Measurements from ENCODE around the gene WDR77. TPM values are rescaled to one million over a fixed set of nuclear protein-coding genes. Genes with fewer than 3 reads are reported as not detected.

Gene WDR77
- total RNA-seq, result 29.6 TPM
- long read RNA-seq, transcript WDR77-201 (10 exons, 2,576 nt), result major isoform, 88 of 103 reads
- long read RNA-seq, partial matches to known transcripts, result 8 of 103 reads
- long read RNA-seq, other reads (novel, unspliced or antisense), result 7 of 103 reads

DNA sequence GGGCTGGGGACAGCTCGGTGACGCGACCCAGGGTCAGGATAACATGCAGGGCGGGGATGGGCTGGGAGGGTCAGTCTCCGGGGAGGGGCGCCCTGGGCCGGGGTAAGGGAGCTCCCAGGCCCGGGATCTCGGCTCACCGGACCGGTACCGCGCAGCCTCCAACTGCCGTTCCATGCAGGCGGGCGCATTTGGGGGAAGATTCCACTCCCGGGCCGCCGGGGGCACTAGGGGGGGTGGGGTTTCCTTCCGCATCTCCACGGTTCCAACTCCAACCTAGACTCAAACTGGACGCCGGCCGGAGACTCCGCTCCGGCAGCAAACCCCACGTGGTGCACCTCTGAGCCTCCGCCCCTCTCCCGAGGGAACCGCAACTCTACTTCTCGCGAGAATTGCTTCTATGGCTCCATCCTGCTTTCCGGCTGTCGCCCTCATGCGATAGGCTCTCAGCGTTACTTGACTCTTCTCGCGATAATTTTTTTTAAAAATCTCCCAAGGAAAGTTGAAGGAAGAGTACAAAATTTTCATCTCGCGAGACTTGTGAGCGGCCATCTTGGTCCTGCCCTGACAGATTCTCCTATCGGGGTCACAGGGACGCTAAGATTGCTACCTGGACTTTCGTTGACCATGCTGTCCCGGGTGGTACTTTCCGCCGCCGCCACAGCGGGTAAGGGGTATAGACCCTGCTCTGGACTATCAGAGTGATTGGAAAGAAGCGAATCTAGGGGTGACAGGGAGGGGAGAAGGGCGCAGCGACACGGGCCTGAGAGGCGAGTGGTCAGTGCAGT lies at the start of gene WDR77, which contains the start of gene ATP5PB:
WDR77 (minus strand) TSS at position 339 of the 785 bp plus-strand sequence; CDS start at position 252, 87 bp downstream.
ATP5PB (plus strand) TSS at position 547 of the 785 bp plus-strand sequence; CDS start at position 625, 78 bp downstream.
- peak; percentile 96 for DNase-seq (ENCODE audit: low spot score)
- intact Hi-C loops (cut with DNase I), result no loop called here

DNA sequence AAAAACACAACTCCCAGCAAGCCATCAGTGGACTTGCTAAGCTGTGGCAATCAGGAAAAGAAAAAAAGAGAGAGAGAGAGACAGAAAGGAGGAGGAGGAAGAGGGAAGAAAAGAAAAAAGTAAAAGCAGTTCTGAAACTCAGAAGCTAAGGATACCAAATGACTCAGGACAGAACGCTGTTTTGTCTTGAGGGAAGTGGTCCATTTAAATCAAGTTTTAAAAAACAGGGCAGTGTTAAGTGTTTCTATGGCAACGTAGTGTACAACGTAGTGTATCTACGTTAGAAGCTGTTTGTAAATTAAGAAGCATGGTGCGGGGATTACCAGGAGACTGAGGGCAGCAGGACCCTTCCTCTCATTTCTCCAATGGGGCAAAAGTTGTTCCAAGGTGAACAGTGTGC lies 48.5 kb upstream of the WDR77 start:
- intact Hi-C loops (cut with DNase I), result no loop called here
- DNase-seq (ENCODE audit: low spot score), result no peak

DNA sequence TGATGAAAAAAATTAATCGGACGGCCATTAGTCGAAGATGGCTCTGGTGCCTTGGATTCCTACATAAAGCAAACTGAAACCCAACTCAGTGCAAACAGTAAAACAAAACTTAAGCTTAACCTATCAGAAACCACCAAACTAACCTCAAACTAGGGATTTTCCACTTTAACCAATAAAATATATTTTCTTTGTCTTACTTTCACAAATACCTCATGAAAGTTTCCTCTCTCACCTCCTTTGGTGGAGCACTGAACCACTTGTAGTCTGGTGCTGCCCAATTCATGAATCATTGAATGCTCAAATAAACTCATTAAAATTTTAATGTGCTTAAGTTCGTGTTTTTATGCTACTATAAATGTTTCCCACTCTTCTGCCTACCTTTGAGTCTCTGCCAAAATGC lies 47.3 kb upstream of the WDR77 start:
- intact Hi-C loops (cut with DNase I), result no loop called here
- no peak for DNase-seq (ENCODE audit: low spot score)

DNA sequence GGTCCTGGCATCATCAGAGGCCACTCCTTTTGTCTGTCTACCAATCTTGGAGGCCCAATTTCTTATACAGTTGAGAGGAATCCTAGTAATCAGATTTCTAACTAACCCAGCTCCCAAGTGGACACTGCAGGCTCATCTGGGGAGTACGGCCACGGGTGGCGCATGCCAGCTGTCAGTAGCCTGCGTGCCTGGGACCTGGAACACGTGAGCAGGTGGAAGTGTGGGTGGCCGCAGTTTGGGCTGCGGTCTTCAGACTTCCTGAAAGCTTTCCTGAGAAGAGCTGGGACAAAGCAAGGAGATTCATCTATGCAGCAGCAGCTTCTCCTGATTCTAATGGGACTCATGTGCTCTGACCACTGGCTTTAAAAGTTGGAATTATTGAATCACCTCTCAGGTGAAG lies 42.0 kb upstream of the WDR77 start:
- intact Hi-C loops (cut with DNase I), result no loop called here
- DNase-seq (ENCODE audit: low spot score), result no peak

DNA sequence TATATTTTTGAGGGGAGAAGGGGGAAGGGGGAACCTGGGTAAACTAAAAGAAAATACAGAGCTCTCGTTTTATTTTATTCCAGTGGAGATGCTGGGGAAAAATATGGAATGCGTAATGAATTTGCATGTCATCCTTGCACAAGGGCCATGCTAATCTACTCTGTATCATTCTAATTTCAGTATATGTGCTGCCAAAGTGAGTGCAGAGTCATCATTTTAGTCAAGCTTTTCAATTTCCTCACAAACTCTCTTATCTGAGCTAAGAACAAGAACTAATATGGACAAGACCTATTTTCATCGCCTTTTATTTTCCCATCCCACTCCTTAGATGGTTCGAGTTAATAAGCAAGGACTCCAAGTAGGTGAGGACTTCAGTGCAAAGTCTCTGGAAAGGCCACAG lies 41.2 kb upstream of the WDR77 start:
- intact Hi-C loops (cut with DNase I), result no loop called here
- DNase-seq (ENCODE audit: low spot score), result no peak

DNA sequence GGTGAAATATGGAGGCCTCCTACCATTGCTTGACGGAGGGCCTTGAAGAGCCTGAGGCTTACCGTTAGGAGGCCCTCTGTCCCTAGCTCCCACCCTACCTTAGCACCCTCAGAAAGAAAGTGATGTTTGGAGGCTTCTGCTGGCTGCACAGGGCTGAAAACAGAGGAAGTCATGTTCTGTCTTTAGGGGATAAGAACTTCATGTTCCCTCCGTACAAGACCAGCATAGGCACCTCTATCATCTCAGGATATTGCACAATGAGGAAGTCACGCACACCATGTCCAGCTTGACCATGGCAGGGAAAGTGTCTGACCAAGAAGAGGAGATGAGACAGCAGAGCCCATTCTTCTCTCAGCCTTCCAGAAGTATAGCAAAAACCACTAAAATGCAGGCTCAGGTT lies 40.5 kb upstream of the WDR77 start:
- no peak for DNase-seq (ENCODE audit: low spot score)
- intact Hi-C loops (cut with DNase I), result no loop called here

DNA sequence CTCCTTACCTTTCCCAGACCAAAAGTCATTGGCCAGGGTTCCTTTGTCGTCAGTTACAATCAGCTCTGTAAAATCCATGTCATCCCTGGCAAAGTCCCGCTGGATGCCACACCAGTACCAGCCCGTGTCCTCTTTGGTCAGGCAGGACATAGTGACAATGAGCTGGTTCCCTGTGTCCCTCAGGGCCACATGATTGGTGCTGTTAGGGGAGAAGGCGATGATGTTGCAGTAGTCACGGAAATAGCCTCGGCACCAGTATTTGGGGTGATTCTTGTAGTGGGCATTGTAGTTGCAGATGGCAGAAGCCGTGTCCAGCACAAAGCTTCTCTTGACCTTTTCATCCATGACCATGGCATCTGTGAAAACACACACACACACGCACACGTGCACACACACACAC lies 39.6 kb upstream of the WDR77 start:
- no peak for DNase-seq (ENCODE audit: low spot score)
- intact Hi-C loops (cut with DNase I), result no loop called here

DNA sequence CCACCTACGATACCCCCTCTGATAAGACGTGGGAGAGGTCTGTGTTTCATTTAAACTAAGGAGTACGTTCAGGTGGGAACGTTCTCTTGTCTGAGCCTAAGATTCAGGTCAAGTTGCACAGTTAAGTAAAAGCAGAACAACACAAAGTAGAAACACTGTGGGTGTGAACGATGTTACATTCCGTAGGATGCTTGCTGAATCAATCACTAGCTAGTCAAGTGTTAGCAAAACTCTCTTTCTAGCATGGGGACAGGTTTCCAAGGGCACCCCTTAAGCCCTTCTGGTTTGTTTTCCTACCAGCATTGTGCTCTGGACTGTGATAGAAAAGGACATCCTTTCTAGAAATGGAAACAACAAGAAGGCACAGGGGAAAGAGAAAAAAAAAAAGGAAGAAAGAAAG lies 38.1 kb upstream of the WDR77 start:
- intact Hi-C loops (cut with DNase I), result no loop called here

DNA sequence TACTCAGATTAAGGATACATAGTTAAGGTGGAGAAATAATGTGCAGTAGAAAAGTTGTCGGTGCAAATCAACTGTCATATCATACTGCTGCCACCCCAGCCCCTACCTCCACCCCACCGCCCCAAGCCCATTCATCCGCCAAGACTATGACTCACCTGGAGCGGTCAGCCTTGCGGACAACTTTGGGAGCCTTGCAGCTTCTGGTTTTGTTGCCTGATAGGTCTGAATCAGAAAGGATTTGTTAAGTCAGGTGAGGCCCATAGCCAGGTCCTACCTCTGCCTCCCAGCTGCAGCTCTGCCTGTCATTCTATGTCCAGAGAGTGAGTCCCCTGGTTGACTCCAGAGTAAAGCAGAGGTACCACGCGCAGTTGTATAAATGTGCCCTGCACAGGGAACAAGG lies 37.4 kb upstream of the WDR77 start:
- intact Hi-C loops (cut with DNase I), result no loop called here
- DNase-seq (ENCODE audit: low spot score), result no peak

More for the DNA sequence above, 38.1 kb upstream of the WDR77 start:
- DNase-seq (ENCODE audit: low spot score), result no peak

DNA sequence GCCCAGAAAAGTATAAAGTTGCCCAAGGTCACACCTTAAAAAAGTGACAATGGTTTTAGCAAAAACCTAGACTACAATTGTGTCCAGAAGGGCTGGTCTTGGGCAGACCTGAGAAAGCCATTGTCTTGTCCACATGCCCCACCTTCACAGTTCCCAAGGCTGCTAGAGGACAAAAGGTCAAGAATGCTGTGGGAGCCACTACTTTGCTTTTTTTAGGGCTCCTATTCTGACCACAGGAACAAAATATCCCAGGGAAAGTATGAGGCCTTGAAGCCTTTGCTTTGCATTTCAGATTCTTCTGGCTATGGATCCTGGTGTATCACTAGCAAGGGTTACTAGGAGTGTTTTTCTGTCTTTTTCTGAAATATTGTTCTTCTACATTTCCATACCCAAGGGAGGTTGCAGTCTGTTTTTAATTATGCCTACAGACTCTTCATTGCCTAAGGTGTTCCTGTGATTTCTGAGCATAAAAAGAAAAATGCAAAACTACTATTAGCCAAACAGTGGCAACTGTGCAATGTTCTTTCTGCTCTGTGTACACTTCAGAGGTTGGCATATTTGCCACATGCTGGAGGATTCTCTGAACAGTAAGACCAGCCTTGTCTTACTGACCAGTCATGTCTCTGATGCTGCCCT lies 35.5 kb upstream of the WDR77 start:
- no peak for DNase-seq (ENCODE audit: low spot score)
- intact Hi-C loops (cut with DNase I), result loop anchor here (5.0 kb wide), 1 partner anchor 228 kb away; no protein-coding TSS in a partner anchor

DNA sequence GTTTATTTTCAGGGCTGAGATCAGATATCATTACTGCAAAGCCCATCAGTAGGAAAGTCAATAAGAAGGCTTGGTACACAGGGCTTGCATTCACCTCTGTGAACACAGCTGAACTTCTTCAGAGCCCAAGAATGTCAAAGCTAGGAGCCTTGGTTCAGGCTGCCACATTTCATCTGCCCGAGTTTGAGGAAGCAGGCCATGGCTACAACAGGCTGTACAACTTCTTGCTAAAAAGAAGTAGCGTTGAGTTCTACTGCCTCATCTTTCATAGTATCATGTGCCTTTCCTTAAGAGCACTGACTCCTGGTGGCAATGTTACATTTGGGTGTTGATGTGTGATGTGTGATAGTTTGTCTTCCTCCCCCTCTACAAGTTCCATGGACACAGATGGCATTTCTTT lies 34.8 kb upstream of the WDR77 start:
- DNase-seq (ENCODE audit: low spot score), result no peak
- intact Hi-C loops (cut with DNase I), result loop anchor here (2.0 to 5.0 kb wide), 2 partner anchors 25 to 228 kb away; no protein-coding TSS in a partner anchor

DNA sequence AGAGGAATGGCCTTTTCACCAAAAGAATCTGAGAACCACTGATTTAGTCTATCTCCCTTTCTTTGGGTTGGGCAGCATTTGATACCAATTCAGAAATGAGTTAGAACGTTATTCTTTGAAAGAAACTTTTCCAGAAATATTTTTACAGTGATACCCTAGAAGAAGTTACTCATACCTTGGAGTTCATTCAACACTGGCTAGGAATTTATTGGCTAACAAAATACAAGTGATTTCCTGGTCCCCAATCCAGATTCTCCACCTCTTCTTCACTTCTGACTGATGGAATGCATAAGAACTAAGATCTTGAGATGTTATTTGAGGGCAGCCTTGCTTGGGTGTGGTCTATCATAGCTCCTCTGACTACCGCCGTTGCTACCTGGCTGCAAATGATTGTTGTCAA lies 34.1 kb upstream of the WDR77 start:
- DNase-seq (ENCODE audit: low spot score), result no peak
- intact Hi-C loops (cut with DNase I), result loop anchor here (2.0 to 5.0 kb wide), 2 partner anchors 26 to 229 kb away; no protein-coding TSS in a partner anchor

DNA sequence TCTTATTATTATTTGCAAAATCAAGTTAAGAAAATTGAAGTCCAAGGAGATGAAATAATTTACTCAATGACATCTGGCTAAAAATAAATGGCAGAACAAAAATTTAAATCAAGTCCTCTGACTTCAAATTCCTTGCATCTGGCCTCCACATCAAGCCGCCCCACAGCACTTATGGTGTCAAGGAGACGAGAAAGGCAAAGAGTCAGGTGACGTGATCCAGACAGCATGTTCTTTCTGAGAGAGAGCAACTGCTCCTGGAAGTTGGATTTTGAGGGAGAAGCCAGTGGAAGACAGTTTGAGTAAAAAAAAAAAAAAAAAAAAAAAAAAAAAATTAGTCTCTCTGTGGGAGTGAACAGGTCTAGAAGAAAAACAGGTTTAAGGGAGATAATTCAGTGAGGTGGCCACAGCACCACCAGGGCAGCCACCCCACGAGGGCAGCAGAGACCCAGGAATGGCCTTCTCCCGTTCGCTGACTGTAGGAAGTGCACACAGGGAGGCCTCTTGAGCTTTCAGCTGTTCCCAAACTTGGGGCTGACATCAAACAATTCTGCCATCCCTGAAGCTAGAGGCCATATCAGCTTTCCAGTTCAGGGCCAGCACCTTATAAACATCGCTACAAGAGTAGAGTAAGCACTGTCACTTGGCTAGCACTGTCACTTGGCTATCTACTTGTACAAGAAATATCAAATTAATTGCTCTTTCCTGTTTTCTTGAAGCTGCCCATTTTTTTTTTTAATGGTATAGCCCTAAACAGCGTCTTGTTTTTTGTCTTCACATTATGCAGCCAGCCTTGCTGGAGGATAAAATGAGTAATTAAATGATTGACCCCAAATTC lies 32.5 kb upstream of the WDR77 start:
- DNase-seq (ENCODE audit: low spot score), result peak; percentile 93

DNA sequence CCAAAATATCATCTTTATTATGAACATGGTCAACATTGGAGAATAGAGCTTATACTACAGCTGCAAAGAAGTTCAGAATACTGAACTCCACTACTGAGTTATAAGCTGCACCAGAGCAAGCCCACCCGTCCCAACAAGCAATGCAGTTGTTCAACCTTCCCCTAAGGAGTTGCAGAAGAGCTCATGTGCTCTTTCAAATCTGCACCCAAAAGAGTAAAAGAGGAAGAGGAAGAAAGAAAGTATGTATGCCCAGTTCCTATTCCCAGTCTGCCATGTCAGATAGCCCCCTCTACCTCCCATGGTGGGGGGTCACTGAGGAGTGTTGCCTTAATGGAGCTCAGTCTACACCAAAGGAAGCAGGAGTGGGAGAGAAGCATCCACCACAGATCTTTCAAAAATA lies 31.6 kb upstream of the WDR77 start:
- DNase-seq (ENCODE audit: low spot score), result no peak
- intact Hi-C loops (cut with DNase I), result loop anchor here (2.0 to 5.0 kb wide), 2 partner anchors 232 to 274 kb away; partner anchors contain the start of gene DDX20

More for the DNA sequence above, 32.5 kb upstream of the WDR77 start:
- intact Hi-C loops (cut with DNase I), result loop anchor here (1.0 to 5.0 kb wide), 4 partner anchors 27 to 273 kb away; partner anchors contain the start of gene DDX20

DNA sequence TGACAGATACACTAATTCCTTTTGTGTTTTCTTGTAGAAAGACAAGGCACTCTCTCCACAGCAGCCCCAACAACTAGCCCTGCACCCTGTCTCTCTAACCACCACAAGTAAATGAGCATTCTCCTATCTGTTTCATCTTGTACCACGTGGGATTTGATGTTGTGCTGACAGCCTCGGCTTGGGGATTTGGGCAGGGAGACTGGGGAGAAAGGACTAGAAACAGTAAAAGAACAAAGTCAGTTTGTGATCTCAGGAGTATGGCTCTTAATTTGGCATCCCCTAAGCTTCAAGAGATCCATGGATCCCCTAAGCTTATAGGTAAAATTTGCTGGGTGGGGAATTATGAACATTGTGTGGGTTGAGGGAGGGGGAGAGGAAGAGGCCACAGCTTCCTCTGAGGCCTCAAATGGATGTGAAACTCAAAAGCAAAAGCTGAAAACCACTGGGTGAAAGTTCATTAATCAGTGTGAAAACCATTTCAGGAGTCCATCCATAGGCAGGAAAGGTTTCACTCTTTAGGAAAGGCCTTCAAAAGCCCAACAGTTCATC lies 27.8 kb upstream of the WDR77 start:
- intact Hi-C loops (cut with DNase I), result no loop called here
- no peak for DNase-seq (ENCODE audit: low spot score)

DNA sequence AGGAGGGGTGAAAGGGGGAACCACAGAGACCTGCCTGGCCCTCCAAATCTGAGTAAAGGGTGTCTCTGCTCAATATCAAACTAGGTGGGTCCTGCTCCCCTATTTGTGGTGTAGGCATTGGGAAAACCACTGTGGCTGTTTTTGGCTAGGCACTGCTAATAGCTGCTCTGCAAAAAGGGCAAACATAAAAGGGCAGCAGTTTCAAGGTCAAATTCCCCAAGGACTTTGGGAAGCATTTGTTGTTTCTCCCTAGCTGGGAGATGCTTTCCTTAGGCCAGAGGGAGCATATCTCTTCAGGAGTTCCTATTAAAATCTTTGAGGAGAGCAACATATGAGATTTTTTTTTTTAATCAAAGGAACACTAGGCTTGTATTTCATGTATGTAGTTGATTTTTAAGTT lies 27.2 kb upstream of the WDR77 start:
- intact Hi-C loops (cut with DNase I), result no loop called here
- no peak for DNase-seq (ENCODE audit: low spot score)

DNA sequence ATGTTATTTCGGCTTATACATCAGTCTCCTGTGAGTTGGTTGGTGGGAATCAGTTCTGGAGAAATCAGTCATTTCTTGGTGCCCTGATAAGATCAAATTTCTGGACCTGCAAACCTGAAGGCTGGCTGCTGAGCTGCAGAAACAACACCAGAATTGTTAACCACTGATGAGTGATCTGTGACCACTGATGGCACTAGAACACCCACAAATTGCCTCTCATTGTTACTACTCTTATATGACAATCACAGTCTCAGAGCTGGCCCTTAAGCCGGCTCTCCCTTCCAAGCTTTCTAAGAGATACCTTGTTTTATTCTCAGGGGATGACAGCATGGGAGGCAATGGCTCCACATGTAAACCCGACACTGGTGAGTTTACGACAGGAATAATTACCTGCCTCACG lies 26.6 kb upstream of the WDR77 start:
- intact Hi-C loops (cut with DNase I), result no loop called here

DNA sequence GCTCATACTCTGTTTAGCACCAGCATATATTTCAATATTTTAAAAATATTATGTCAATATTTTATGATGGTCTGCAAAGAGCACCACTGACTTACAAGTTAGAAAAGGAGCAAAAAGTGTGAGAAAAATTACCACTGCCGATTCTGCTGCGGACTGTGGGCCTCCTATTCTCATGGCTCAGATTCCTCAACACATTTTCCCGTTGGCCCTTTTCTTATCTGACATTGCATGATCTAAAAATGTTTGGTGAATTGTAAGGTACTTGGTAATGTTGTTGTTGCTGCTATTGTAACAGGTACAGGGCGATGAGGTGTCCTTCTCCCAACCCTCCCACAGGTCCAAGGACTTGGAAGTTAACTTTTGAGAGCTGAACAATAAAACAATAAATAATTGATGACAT lies 25.5 kb upstream of the WDR77 start:
- DNase-seq (ENCODE audit: low spot score), result no peak
- intact Hi-C loops (cut with DNase I), result no loop called here

More for the DNA sequence above, 26.6 kb upstream of the WDR77 start:
- DNase-seq (ENCODE audit: low spot score), result no peak

DNA sequence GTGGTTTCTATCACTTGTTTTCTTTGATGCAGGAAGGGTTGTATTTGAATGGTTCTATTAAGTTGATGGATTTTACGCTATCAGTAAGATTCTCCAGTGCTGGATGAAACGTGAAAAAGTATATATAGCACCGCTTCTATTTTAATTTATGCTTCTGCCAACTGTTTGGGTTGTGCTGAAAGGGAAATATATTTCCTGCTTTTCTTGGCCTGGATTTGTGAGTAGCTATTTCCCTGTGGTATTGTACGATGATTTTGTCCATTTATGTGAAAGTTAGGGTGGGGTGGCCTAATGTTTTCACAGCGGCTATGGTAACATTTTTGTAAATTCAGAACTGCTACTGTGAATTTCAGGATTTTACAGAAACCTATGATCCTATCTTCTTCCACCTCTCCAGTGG lies 25.1 kb upstream of the WDR77 start:
- no peak for DNase-seq (ENCODE audit: low spot score)
- intact Hi-C loops (cut with DNase I), result no loop called here

All from cardiac septum (tissue), 1 donor.